B cell (primary cell): Measurements from ENCODE around the gene FAM168A.

Experiments used
- CTCF ChIP-seq: fragments of 200-600 bp; IDR thresholded peaks from one replicate; pipeline ENCODE4 v1.8.0; 2022; ENCODE audit warnings: antibody characterized with exemption, mild to moderate bottlenecking
- EZH2 ChIP-seq: IDR thresholded peaks from 2 replicates; pipeline ENCODE4 v1.6.1; 2012; ENCODE audit warnings: borderline replicate concordance, low read depth, mild to moderate bottlenecking, moderate library complexity, low read length; ENCODE audit not compliant: insufficient read depth, poor library complexity, severe bottlenecking

DNA sequence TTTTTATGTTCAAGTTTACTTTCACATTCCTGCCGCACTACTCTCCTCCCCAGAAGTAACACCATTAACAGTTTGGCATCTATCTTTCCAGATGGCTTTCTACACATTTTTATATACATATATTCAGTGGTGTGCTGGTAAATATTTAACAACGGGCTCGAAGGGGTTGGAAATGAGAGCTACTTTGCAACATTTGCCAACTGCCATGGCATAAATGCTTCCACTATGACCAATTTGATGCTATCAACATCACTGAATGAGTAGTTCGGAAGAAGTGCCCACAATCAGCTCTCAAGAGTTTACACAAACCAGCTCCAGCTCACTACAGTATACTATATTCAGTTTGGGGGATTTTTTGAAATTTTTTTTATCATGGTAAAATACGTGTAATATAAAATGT, 166.5 kb downstream of the FAM168A start:
- no peak for TF ChIP-seq CTCF
- TF ChIP-seq EZH2: no peak
